ENCODE data around the gene NFE2L3.
"Not testable (repeated sequence)": the region's sequence is repeated elsewhere in the genome, so short reads cannot be mapped to it uniquely, and the experiment has no call there.

The NFE2L3 gene

DNA sequence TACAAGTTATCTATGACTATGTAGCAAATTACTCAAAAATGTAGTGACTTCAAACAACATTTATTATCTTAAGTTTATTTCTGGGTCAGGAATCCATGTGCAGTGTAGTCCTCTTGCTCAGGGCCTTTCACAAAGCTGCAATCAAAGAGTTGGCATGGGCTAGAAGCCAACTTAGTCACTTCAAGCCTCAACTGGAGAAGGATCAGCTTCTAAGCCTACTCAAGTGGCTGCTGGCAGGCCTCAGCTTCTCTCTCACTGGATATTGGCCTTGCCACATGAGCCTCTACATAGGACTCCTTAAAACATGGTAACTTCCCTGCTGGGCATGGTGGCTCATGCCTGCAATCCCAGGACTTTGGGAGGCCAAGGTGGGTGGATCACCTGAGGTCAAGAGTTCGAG, 5.0 kb upstream of the NFE2L3 start:
- no peak for DNase-seq (ENCODE audit: low read depth, low spot score)

DNA sequence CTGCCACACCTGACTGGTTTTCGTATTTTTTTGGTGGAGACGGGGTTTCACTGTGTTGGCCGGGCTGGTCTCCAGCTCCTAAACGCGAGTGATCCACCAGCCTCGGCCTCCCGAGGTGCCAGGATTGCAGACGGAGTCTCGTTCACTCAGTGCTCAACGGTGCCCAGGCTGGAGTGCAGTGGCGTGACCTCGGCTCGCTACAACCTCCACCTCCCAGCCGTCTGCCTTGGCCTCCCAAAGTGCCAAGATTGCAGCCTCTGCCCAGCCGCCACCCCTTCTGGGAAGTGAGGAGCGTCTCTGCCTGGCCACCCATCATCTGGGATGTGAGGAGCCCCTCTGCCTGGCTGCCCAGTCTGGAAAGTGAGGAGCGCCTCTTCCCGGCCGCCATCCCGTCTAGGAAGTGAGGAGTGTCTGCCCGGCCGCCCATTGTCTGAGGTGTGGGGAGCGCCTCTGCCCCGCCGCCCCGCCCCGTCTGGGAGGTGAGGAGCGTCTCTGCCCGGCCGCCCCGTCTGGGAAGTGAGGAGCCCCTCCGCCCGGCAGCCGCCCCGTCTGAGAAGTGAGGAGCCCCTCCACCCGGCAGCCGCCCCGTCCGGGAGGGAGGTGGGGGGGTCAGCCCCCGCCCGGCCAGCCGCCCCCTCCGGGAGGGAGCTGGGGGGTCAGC, 4.2 kb upstream of the NFE2L3 start:
- not testable (repeated sequence) for DNase-seq (ENCODE audit: low read depth, low spot score)

DNA sequence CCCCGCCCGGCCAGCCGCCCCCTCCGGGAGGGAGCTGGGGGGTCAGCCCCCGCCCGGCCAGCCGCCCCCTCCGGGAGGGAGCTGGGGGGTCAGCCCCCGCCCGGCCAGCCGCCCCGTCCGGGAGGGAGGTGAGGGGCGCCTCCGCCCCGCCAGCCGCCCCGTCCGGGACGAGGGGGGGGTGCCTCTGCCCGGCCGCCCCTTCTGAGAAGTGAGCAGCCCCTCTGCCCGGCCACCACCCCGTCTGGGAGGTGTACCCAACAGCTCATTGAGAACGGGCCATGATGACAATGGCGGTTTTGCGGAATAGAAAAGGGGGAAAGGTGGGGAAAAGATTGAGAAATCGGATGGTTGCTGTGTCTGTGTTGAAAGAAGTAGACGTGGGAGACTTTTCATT, 3.7 kb upstream of the NFE2L3 start:
- DNase-seq (ENCODE audit: low read depth, low spot score) = not testable (repeated sequence)

DNA sequence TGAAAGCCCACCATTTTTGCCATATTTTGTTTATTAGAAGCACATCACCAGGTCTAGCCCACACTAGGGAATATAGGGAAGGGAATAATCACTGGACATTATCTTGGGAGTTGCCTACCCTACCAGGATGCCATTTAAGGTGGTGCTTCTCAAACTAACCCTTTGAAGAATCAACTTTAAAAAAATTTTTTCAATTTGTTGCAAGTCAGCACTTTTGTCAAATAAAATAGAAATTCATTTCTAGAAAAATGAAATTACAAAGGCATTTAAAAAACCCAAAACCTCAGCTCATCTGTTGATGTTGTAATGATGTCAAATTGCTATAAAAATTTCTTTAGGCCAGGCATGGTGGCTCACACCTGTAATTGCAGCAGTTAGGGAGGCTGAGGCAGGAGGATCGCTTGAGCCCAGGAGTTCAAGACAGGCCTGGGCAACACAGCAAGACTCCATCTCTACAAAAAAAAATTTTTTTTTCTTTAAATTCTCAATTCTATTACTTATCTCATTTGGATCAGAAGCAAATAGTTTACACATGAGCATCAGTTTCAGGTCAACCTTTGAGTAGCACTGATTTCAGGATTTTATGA, 2.5 kb upstream of the NFE2L3 start:
- DNase-seq (ENCODE audit: low read depth, low spot score) = no peak

DNA sequence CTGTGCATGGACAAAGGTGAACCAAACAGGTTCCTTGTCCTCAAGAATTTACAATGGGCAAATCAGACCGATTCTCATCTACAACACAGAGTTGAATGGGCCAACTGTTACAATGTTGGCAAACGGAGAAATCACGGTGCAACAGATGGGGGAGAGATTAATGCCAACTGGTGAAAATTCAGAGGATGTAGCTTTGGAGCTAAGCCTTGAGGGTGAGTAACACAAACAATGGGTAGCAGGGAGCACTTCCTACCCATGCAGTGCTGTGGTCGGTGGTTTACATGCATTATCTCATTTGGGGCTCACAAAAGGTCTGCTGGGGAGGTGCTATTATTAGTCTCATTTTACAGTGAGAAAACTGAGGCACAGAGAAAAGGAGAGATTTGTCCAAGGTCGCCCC, 902 bp upstream of the NFE2L3 start:
- DNase-seq (ENCODE audit: low read depth, low spot score) = no peak

DNA sequence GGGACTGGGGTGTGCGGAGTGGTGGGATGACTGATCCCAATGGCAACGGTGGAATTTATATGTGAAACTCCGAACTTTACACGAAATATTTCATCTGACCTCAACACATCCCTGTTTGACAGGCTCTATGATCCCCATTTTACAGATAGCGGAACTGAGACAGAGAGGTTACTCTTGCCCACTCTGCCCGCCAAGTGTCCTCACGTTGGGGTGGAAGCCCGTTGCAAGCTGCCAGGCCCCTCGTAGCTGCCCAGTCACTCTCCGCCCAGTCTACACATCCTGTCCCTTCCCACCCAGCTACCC, 397 bp upstream of the NFE2L3 start:
- DNase-seq (ENCODE audit: low read depth, low spot score) = no peak

DNA sequence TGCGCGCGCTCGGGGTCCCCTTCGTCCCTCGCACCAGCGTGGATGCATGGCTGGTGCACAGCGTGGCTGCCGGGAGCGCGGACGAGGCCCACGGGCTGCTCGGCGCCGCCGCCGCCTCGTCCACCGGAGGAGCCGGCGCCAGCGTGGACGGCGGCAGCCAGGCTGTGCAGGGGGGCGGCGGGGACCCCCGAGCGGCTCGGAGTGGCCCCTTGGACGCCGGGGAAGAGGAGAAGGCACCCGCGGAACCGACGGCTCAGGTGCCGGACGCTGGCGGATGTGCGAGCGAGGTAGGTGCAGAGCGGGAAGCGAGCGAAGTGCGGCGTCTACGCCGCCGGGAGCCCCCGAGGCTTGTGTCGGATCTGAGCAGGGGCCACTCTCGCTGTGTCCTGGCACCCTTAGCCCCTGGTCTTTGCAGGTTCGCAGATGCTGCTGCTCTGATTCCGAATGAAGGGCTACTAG, 813 bp downstream of the NFE2L3 start:
- peak; percentile 44 for DNase-seq (ENCODE audit: low read depth, low spot score)

DNA sequence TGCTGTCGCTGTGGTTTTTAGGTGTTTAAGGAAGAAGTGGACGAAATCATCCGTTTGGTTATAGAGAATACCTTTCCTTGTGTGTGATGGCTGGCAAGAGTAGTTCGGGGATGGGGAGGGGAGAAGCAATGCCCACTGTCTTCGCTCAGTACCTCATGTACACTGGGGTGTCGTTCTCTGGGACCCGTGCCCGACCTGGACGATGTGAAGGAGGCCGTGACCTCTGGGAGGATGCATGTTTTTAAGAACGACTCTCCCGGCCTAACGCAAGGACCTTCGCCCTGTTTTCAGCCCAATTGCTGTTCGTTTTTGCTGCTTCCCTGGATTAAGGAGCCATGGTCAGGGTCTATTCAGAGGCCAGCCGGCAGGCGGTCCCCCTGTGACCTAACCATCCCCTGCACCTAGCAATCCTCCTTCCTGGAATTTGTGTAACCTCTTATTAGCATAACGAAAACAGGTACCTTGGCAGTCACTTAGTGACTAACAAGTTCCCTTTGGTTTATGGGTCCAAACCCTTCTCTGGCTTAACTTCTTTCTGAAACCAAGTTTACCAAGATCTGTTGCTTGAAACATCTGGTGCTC, 1.3 kb downstream of the NFE2L3 start:
- DNase-seq (ENCODE audit: low read depth, low spot score) = peak; percentile 68

DNA sequence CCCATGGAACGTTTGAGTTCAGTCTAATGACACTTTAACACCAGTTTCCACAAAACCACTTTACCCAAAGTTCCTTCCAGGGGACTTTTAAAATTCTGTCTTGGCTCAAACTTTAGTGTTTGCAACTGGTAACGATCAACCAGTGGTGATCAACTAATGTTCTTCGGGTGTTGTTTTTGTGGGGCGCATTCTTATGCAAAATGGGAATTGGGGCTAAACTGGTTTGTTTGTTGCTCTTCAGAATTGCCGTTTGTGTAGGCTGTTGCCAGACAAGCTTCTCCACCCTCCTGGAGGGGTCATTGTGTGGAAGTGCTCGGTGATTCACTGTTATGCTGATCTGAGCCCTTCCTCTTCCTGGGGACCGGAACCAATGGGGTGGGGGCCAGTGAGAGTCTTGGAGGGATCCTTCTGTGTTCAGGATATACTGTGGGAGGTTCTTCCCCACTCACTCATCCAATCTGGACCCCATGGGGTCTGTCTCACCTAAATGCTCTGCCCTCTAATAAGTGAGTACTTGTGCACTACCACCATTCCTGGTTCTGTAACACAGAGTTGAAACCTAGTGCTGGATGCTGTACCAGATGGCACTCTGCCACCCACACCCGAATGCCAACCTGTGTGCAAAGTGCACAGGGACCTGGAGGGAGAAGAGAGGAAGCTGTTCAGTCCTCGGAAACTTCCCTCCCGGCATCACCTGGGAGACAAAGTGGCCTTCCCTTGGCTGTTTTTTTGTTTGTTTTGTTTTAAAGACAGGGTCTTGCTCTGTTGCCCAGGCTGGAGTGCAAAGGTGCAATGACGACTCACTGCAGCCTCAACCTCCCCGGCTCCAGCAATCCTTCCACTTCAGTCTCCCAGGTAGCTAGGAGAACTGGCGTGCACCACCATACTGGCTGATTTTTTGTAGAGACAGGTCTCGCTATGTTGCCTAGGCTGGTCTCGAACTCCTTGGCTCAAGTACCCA, 2.1 kb downstream of the NFE2L3 start:
- peak; percentile 80 for DNase-seq (ENCODE audit: low read depth, low spot score)

DNA sequence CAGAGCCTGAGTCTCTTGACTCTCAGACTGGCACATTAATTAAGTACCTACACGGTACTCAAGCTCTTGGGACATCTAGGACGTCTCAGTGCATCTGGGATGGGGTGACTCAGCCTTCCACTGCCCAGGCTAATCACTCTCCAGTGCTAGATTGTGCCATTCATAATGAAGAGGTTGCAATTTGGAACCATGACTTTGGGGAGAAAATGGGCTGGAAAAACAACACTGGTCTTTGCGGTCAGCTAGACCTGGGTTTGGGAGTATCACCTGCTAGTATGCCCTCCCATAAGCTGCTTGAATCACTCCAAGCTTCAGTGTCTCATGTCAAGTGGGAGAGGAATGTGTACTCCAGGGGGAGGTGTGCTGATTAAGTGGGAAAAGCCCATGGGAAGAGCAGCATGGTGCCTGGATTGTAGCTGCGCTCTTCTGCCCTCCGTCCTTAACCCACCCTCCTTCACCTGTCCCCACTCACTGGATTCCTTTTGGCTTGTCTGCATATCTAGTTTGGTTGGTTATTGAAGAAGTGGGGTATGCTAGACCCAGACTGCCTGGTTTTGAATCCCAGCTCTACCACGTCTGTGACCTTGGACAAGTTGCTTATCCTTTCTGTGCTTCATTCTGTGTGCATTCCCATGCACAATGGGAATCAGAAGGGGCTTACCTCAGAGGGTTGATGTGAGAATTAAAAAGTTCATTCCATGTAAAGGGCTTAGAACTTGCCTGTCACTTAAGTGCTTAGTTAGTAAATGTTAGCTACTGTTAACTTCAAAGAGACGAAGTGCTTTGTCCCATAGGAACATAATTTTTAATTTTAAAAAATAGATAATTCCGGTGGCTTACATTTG, 3.8 kb downstream of the NFE2L3 start:
- DNase-seq (ENCODE audit: low read depth, low spot score) = peak; percentile 53

DNA sequence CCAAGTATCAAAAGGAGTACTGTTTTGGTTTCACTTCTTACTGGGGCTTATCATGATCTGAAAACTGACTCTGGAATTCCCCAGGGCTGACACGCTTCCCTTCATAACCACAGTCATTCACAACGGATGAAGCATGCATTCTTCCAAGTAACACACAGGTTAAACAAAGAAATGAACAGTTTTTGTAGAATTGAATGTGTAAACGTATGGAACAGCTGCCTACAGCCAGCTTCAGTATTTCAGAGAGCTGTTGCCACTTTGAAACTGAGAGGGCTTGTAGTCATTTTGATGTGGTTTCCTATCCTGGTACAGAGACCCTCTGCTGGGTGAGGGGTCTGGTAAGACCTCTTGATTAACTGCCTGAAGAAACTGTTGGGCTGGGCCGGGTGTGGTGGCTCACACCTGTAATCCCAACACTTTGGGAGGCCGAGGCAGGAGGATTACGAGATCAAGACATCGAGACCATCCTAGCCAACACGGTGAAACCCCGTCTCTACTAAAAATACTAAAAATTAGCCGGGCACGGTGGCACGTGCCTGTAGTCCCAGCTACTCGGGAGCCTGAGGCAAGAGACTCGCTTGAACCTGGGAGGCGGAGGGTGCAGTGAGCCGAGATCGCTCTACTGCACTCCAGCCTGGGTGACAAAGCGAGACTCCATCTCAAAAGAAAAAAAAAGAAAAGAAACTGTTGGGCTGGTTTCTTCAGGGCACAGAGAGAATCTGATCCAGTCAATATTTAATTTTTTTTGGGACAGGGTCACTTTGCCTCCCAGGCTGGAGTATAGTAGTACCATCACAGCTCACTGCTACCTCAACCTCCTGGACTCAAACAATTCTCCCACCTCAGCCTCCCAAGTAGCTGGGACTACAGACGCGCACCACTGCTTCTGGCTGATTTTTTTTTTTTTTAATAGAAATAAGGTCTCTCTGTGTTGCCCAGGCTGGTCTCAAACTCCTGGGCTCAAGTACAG, 4.7 kb downstream of the NFE2L3 start:
- DNase-seq (ENCODE audit: low read depth, low spot score) = no peak

DNA sequence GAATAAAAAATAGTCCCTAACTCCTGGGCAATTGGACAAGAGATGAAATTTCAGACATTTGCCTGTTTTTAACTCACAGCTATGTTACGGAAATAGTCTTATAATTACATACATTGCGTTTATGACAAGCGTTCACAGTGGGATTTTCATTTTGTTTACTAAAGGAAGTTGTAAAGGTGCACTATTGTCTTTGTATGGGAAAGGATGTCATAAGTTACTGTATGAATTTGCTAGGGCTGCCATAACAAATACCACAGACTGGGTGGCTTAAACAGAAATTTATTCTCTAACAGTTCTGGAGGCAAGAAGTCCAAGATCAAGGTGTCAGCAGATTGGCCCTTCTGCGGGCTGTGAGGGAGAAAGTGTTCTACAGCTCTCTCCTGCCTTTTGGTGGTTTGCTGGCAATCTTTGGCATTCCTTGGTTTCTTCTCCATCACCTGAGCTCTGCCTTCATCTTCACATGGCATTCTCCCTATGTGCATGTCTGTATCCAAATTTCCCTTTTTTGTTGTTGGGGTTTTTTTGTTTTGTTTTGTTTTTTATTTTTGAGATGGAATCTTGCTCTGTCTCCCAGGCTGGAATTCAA, 5.6 kb downstream of the NFE2L3 start:
- no peak for DNase-seq (ENCODE audit: low read depth, low spot score)

DNA sequence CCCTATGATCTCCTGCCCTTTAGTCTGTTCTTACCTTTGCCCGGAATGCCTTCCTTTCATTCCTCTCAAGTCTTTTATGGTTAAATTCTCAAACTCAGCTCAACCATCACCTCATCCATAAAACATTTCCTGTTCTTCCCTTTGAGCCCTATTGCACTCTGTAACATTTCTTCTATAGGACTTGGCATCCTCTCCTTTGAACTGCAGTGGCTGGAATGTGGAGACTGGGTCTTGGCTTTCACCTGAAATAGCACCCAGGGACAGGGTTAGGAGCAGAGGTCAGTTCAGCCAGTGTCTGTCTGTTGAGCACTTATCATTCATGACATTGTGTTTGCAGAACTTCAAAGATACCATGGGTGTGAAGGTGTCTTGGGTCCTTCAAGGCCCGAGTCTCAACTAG, 7.2 kb downstream of the NFE2L3 start:
- DNase-seq (ENCODE audit: low read depth, low spot score) = no peak

DNA sequence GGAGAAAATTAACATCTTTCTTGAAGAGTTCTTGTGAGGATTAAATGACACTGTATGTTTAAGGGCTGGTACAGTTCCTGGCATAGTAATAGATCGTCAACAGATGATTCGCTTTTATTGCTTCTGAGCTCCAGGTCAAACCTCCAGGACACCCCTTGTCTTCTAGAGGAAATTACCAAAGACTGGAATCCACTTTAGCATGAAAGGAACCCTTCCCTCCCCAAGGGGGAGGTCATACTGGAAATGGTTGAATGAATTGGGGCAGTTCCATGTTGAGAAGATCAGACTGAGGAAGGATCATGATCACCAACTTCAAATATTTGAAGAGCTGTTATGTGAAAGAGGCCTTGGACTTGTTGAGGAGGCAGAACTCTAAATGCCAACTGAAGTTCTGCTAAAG, 8.9 kb downstream of the NFE2L3 start:
- DNase-seq (ENCODE audit: low read depth, low spot score) = no peak

DNA sequence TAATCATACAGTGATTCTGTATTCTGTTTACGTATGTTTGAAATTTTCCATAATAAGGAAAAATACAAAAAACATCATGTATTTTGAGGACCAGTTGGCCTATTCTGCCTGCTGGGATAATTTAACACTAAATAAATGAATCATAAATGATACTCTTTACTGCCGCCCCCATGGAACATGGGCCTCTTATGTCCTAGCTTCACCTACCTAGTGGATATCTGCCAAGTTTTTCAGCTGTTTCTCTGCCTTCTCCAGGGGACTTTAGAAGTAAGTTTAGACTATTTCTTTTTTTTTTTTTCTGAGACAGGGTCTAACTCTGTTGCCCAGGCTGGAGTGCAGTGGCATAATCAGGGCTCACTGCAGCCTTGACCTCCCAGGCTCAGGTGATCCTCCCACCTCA, 10.4 kb downstream of the NFE2L3 start:
- DNase-seq (ENCODE audit: low read depth, low spot score) = no peak

DNA sequence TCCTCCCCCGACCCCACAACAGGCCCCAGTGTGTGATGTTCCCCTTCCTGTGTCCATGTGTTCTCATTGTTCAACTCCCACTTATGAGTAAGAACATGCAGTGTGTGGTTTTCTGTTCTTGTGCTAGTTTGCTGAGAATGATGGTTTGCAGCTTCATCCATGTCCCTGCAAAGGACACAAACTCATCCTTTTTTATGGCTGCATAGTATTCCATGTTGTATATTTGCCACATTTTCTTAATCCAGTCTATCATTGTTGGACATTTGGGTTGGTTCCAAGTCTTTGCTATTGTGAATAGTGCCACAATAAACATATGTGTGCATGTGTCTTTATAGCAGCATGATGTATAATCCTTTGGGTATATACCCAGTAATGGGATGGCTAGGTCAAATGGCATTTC, 11.8 kb downstream of the NFE2L3 start:
- not testable (repeated sequence) for DNase-seq (ENCODE audit: low read depth, low spot score)

DNA sequence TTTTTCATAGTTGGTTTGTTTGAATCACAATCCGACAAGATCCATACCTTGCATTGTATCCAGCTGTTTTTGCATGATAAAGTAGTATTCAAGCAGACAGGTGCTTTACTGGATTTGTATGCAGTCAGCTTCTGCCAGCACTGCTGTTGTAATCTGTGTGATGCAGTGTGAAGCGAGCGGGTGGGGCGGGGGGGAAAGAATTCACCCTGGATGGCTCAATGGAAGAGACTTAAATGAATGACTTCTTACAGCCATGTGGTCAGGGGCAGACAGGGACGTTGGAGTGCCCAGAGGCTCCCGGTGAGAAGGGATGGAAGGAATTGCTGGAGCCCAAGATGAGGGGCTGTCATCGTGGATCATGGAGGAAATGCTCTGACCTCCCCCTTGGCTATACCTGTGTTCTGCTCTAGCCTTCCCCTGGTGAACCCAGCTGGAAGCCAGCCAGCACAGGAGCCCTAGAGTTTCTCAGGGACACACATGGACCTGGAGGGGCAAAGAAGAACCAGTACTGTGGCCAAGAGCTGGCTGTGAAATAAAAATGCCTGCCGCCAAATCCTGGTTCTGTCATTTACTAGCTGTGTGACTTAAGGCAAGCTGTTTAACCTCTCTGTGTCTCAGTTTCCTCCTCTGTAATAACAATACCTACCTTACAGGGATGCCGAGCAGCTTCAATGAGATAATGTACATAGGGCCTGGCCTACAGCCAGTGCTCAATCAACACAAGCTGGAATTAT, 14.1 kb downstream of the NFE2L3 start:
- DNase-seq (ENCODE audit: low read depth, low spot score) = no peak

DNA sequence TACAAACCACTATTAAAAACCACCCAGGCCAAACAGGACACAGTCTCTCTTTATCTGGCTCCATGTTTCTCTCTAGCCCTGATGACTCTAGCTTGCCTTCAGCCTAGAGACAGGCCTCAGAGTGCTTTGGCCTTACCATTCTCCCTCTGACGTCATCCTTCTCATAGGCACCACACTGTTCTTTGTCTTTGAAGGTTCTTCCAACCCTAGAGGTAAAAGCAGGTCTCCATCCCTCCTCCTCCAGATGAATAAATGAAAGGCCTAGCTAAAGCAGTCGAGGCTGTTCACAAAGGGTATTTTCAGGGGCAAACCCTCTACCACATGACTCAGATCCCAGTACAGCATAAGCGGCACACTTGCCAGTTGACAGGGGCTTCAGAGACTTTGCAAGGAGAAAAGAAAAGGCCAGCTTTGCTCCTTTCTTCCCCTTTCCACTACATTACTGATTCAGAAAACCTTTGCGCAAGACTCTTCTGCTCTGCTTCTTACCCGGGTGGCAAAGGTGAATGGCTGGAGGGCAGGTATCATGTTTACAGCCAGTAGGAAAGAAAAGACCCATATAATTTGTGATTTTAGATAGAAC, 14.8 kb downstream of the NFE2L3 start:
- peak; percentile 9 for DNase-seq (ENCODE audit: low read depth, low spot score)

Data from ELF-1 (cell line).